Fibroblast of the aortic adventitia (primary cell): ENCODE data around the gene ITPRIPL2. TPM values are rescaled to one million over a fixed set of nuclear protein-coding genes. Genes with fewer than 3 reads are reported as not detected.

Source experiments
- DNase-seq: peaks from one replicate; pipeline ENCODE4 v3.0.0-alpha.2; 2010; ENCODE audit warnings: low read depth
- H3K4me3 ChIP-seq: 2 replicates; pipeline ENCODE4 v1.5.1; 2011; ENCODE audit warnings: low read depth, mild to moderate bottlenecking, control low read depth, low read length, moderate library complexity
- total RNA-seq: library from RNA; depleted of rRNA; stranded (reverse); fragments of >200 nt; gene quantifications from 2 replicates; pipeline ENCODE4 v1.2.3, GENCODE V29; 2012; ENCODE audit warnings: low replicate concordance
- TF ChIP-seq, protein P1 (sequence below): IDR thresholded peaks from 2 replicates; pipeline ENCODE4 v1.5.1; 2011; ENCODE audit warnings: mild to moderate bottlenecking, low read length, control low read depth, inconsistent platforms; ENCODE audit not compliant: insufficient read depth

Gene ITPRIPL2
- total RNA-seq, 1 donor = 60.1 TPM

DNA sequence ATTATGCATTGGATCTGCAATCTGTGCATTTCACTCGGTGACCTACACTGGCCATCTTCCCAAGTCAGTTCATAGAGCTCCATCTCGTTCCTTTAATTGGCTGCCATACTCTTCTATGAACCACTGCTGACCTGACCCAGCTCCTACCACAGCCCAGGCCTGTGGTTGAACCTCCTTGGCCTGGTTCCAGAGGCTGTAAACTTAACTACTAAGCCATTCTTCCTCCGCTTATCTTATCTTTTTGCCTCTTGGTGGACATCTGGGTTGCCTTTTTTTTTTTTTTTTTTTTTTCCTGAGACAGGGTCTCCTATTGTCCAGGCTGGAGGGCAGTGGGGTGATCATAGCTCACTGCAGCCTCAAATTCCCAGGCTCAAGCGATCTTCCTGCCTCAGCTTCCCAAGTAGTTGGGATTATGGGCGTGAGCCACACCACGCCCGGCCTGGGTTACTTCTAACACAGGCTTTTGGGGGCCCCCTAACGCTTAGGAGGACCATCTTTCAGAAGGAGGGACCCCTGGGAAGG lies 28.0 kb upstream of the ITPRIPL2 start:
- DNase-seq = peak; percentile 47
- TF ChIP-seq, protein P1, sequence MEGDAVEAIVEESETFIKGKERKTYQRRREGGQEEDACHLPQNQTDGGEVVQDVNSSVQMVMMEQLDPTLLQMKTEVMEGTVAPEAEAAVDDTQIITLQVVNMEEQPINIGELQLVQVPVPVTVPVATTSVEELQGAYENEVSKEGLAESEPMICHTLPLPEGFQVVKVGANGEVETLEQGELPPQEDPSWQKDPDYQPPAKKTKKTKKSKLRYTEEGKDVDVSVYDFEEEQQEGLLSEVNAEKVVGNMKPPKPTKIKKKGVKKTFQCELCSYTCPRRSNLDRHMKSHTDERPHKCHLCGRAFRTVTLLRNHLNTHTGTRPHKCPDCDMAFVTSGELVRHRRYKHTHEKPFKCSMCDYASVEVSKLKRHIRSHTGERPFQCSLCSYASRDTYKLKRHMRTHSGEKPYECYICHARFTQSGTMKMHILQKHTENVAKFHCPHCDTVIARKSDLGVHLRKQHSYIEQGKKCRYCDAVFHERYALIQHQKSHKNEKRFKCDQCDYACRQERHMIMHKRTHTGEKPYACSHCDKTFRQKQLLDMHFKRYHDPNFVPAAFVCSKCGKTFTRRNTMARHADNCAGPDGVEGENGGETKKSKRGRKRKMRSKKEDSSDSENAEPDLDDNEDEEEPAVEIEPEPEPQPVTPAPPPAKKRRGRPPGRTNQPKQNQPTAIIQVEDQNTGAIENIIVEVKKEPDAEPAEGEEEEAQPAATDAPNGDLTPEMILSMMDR = no peak
- peak overlapping the region; percentile 68 for H3K4me3 ChIP-seq

DNA sequence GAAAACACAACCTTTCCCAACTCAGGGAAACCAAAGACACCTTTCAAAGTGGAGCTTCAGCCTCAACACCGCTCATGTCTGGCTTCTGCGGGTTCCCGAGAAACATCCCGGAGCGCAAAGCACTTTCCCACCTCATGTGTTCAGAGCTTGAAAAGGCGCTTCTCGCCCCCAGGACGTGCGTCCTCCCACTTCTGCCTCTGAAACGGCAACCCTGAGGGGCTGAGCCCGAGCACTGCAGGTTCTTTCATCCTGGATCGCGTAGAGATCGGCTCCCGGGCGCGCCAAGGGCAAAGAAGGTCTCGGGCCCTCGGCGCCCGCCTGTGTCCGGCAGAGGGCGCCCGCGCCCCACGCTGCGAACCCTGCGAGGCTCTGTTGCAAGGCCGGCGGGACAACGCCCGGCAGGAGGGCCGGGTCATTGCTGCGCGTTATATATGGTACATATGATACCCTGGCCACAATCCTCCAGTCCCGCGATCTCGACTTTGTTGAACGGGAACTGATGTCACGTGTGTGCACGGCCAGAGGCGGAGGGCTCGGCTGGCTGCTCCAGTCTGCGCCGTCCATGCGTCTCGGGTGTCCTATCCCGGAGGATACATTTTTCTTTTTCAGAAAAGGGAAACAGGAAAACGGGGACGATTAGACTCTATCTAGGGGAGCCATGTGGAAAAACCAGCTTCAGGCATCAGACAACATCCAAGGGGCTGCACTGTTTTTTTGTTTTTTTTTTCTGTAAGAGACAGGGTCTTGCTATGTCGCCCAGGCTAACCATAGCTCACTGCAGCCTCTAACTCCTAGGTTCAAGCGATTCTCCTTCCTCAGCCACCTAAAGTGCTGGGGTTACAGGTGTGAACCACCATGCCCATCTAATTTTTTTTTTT lies 27.2 kb upstream of the ITPRIPL2 start:
- peak; percentile 87 for DNase-seq
- peak overlapping the region; percentile 68 for H3K4me3 ChIP-seq
- TF ChIP-seq, protein P1 = peak; percentile 88

DNA sequence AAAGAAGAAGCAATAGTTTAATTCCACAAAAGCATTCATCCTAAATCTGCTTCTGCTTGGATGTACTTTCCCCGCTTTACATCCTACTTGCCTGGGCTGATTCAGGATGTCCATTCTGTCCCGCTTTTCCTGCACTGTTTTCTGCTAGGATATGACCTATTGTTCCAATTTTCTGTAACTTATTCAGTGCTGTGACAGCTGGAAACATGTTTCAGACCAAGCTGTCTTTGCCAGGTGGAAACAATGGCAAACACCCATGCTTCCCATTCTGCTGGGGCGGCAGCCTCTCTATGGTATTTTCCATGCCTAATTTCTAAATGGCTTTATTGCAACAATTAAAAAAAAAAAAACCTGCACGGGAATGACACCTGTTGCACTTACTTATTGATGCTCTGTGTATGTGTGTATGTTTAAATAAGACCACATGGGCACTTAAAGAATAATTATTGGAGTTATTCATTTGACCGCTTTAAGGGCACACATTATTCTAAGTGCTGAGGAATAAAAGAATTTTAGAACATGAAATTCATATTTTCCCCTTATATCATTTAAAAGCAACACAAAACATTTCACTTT lies 25.3 kb upstream of the ITPRIPL2 start:
- H3K4me3 ChIP-seq = no peak overlapping the region

DNA sequence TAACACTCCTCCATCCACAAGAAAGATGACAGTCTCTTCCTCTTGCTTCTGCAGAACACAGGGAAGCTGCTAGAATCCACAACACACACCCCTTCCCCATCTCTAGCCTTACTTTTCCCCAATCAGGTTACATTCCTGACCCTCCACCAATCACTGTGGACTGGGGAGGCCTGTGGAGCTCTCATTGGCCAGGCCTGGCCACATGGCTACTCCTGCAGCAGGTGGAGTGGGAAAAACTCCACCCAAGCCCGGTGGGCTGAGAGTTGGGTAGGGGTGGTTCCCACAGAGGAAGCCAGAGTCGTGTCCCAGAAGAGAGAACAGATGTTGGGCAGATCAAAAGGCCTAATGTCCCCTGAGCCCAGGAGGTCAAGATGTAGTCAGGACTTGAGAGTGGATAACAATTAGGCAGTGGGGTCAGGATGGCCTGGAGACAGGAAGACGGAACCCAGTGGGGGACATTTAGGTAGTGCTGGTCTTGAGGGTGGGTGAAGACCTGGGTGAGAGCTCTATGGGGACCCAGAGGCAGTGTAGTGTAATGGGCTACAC lies 24.3 kb upstream of the ITPRIPL2 start:
- TF ChIP-seq, protein P1 = no peak
- no peak overlapping the region for H3K4me3 ChIP-seq
- DNase-seq = no peak

More for the DNA sequence above, 25.3 kb upstream of the ITPRIPL2 start:
- TF ChIP-seq, protein P1 = no peak
- no peak for DNase-seq

DNA sequence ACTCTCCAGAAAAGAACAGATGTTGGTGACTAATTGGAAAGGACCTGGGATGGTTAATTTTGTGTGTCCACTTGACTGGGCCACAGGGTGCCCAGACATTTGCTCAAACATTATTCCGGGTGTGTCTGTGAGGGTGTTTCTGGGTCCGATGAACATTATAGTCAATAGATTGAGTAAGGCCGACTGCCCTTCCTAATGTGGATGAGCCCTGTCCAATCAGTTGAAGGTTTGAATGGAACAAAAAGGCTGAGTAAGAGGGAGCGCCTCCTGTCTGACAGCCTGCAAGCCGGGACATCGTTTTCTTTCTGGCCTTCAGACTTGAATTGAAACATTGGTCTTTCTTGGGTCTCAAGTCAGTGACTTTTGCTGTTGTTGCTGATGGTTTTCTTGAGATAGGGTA lies 22.8 kb upstream of the ITPRIPL2 start:
- no peak overlapping the region for H3K4me3 ChIP-seq
- DNase-seq = no peak
- TF ChIP-seq, protein P1 = no peak

DNA sequence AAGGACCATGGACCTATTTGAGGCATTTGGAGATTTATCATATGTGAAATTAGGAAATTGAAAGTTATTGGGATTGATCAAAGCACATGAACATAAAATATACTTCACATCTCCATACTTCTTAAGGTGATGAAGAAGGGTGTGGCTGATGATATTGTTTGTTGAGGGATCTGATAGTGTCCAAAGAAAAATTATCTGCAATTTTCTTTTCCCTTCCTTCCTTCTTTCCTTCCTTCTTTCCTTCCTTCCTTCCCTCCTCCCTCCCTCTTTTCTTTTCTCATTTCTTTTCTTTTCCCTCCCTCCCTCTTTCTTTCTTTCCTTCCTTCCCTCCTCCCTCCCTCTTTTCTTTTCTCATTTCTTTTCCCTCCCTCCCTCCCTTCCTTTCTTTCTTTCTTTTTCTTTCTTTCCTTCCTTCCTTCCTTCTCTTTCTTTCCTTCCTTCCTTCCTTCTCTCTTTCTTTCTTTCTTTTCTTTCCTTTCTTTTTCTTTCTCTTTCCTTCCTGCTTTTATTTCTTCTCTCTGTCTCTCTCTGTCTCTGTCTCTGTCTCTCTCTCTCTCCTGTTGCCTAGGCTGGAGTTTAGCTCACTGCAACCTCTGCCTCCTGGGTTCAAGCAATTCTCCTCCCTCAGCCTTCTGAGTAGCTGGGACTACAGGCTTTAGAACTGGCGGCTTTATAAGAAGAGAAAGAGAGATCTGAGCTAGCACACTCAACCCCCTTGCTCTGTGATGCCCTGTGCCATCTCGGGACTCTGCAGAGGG lies 20.9 kb upstream of the ITPRIPL2 start:
- no peak overlapping the region for H3K4me3 ChIP-seq
- no peak for DNase-seq
- TF ChIP-seq, protein P1 = no peak
